Gastroesophageal sphincter (tissue), 3 donors: ENCODE results near the gene SNED1.

Experiments
- CTCF ChIP-seq, 4 experiments: fragments of 200-600 bp in 2 of 4; fragments of 450-650 bp in 2 of 4; sonication (generic) in 1 of 4; IDR thresholded peaks; one replicate each; pipeline ENCODE4 v1.5.1; 2017 to 2019; ENCODE audit warnings: antibody characterized with exemption in 4 of 4, mild to moderate bottlenecking in 2 of 4, moderate library complexity in 2 of 4
- EP300 ChIP-seq: sonication (generic); formaldehyde crosslinking; IDR thresholded peaks from one replicate; pipeline ENCODE4 v1.6.1; 2017; ENCODE audit warnings: antibody characterized with exemption, mild to moderate bottlenecking
- POLR2A ChIP-seq, 2 donors: fragments of 450-650 bp; IDR thresholded peaks; one replicate each; pipeline ENCODE4 v1.6.1; 2017; ENCODE audit warnings: antibody characterized with exemption in 2 of 2, mild to moderate bottlenecking in 2 of 2, moderate library complexity in 1 of 2
- POLR2AphosphoS5 ChIP-seq: sonication (generic); formaldehyde crosslinking; IDR thresholded peaks from one replicate; pipeline ENCODE4 v1.6.1; 2017; ENCODE audit warnings: antibody characterized with exemption

GRCh38 chr2:241116606-241117560 lies 118.5 kb downstream of the SNED1 start:
- no peak for TF ChIP-seq CTCF (IDR thresholded peaks at IDR 0.05)
- TF ChIP-seq EP300, result no peak
- TF ChIP-seq POLR2A (IDR thresholded peaks at IDR 0.05), result no peak
- TF ChIP-seq POLR2AphosphoS5, result no peak
